Measurements from ENCODE around the gene TECPR1.
A peak's percentile ranks its signal among the peaks of the same experiment; 100 is the strongest.

TECPR1 gene

DNA sequence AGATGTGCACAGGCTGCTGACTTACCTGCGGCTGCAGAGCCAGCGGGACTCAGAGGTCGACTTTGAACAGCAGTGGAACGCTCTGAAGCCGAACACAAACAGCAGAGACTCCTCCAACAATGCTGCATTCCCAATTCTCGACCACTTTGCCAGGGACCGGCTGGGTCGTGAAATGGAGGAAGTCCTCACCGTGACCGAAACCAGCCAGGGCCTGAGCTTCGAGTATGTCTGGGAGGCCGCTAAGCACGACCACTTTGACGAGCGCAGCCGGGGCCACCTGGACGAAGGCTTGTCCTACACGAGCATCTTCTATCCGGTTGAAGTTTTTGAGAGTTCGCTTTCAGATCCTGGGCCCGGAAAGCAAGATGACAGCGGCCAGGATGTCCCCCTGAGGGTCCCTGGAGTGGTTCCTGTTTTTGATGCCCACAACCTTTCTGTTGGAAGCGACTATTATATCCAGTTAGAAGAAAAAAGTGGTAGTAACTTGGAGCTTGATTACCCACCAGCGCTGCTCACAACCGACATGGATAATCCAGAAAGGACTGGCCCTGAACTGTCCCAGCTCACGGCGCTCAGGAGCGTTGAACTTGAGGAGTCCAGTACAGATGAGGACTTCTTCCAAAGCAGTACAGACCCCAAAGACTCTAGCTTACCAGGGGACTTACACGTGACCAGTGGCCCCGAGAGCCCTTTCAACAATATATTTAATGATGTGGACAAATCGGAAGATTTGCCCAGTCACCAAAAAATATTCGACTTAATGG lies 60.2 kb downstream of the TECPR1 start:
- peaks cover 21% of the 10 kb centered on the region for H3K36me3 ChIP-seq (ENCODE audit: insufficient read depth, low read length)
- H3K4me1 ChIP-seq (ENCODE audit: control insufficient read depth, insufficient read depth, low read length), result peaks cover 14% of the 10 kb centered on the region
- no peak overlapping the region for H3K4me2 ChIP-seq (ENCODE audit: low read length)
- H3K27me3 ChIP-seq (ENCODE audit: control insufficient read depth, insufficient read depth, low read length), result no peaks in the 10 kb centered on the region
- H3K4me3 ChIP-seq (ENCODE audit: low read length), result no peak overlapping the region
- no peaks in the 10 kb centered on the region for H3K9me3 ChIP-seq (replicated peaks; ENCODE audit: low read length)
- H3K9ac ChIP-seq (ENCODE audit: low read depth, low read length), result no peak overlapping the region

- peaks cover 22% of the 10 kb centered on the region for H3K4me1 ChIP-seq (ENCODE audit: control insufficient read depth, insufficient read depth, low read length)
- no peaks in the 10 kb centered on the region for H3K9me3 ChIP-seq (replicated peaks; ENCODE audit: low read length)
- H3K27me3 ChIP-seq (ENCODE audit: control insufficient read depth, insufficient read depth, low read length), result no peaks in the 10 kb centered on the region
- peaks cover 21% of the 10 kb centered on the region for H3K36me3 ChIP-seq (ENCODE audit: insufficient read depth, low read length)
- no peak overlapping the region for H3K9ac ChIP-seq (ENCODE audit: low read depth, low read length)
- H3K4me3 ChIP-seq (ENCODE audit: low read length), result no peak overlapping the region
- H3K4me2 ChIP-seq (ENCODE audit: low read length), result no peak overlapping the region
These were observed 62.5 kb downstream of the TECPR1 start for GRCh38 chr7:98189559-98189958.

DNA sequence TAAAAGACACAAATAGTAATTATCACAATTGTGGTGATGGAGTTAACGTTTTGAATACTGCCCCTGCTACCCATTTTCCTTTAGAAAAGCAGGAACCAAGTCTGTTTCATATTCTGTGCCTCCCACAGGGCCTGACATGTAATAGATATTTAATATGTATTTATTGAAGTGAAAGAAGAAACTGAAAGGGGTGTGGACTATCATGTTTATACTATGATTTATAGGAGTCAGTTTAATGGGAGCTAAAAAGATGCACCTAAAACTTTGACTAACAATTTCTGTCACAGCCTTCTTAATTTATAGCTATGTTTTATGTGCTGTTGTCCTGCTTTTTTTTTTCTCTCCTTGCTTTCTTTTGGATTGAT lies 64.9 kb downstream of the TECPR1 start:
- Histone ChIP-seq H3K27me3 (ENCODE audit: control insufficient read depth, insufficient read depth, low read length) (no peaks in the 10 kb centered on the region), H3K4me1 (ENCODE audit: control insufficient read depth, insufficient read depth, low read length) (peaks cover 18% of the 10 kb centered on the region), H3K9me3 (replicated peaks; ENCODE audit: low read length) (no peaks in the 10 kb centered on the region), H3K36me3 (ENCODE audit: insufficient read depth, low read length) (peaks cover 6% of the 10 kb centered on the region), H3K4me2 (ENCODE audit: low read length) (peak overlapping the region; percentile 37), H3K4me3 (ENCODE audit: low read length) (no peak overlapping the region), H3K9ac (ENCODE audit: low read depth, low read length) (no peak overlapping the region)

- Histone ChIP-seq H3K4me1 (ENCODE audit: control insufficient read depth, insufficient read depth, low read length) (peaks cover 18% of the 10 kb centered on the region), H3K36me3 (ENCODE audit: insufficient read depth, low read length) (peaks cover 2% of the 10 kb centered on the region), H3K4me2 (ENCODE audit: low read length) (peak overlapping the region; percentile 47), H3K4me3 (ENCODE audit: low read length) (no peak overlapping the region), H3K9ac (ENCODE audit: low read depth, low read length) (peak overlapping the region; percentile 52), H3K9me3 (replicated peaks; ENCODE audit: low read length) (no peaks in the 10 kb centered on the region), H3K27me3 (ENCODE audit: control insufficient read depth, insufficient read depth, low read length) (no peaks in the 10 kb centered on the region)
These were observed 65.4 kb downstream of the TECPR1 start for GRCh38 chr7:98186452-98187137.

DNA sequence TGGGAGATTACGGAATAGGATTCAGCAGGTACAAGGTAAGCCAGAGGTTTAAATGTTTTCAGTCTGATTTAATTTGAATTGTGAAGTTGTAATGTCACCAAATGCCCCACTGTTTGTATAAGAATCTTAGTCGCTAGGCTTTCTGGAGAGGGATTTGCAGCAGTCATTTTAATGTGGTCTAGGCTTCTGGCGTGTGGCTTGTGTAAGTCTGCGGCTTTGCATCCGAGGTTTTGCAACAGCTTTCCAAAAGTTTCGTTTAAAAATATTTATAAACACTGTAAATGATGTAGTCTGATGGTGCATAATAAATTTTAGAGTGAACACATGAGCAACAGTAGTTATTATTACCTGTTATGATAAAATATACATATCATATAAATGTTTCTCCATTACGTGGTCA lies 66.9 kb downstream of the TECPR1 start:
- Histone ChIP-seq H3K9me3 (replicated peaks; ENCODE audit: low read length) (no peaks in the 10 kb centered on the region), H3K27me3 (ENCODE audit: control insufficient read depth, insufficient read depth, low read length) (no peaks in the 10 kb centered on the region), H3K9ac (ENCODE audit: low read depth, low read length) (no peak overlapping the region), H3K4me3 (ENCODE audit: low read length) (no peak overlapping the region), H3K4me1 (ENCODE audit: control insufficient read depth, insufficient read depth, low read length) (peaks cover 18% of the 10 kb centered on the region), H3K4me2 (ENCODE audit: low read length) (no peak overlapping the region), H3K36me3 (ENCODE audit: insufficient read depth, low read length) (no peaks in the 10 kb centered on the region)

DNA sequence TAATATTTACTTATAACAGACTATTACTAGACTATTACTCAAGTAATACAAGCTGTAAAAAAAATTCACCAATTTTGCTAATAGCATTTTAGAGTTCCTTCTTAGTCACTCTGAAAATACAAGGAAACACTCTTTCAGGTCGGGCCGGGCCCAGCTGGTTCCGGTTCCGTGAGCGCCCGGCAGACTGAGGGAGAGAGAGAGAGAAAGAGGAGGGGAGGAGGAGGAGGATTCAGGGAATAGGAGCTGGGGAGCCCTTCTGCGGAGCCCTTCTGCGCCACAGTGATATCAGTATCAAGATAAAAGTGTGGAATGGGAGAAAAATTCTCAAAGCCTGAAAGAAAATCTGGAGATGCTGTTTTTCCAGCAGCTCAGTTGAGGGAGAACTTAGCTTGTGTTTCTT lies 71.3 kb downstream of the TECPR1 start:
- Histone ChIP-seq H3K9ac (ENCODE audit: low read depth, low read length) (no peak overlapping the region), H3K4me1 (ENCODE audit: control insufficient read depth, insufficient read depth, low read length) (peaks cover 4% of the 10 kb centered on the region), H3K4me3 (ENCODE audit: low read length) (no peak overlapping the region), H3K27me3 (ENCODE audit: control insufficient read depth, insufficient read depth, low read length) (no peaks in the 10 kb centered on the region), H3K36me3 (ENCODE audit: insufficient read depth, low read length) (no peaks in the 10 kb centered on the region), H3K9me3 (replicated peaks; ENCODE audit: low read length) (no peaks in the 10 kb centered on the region), H3K4me2 (ENCODE audit: low read length) (no peak overlapping the region)

DNA sequence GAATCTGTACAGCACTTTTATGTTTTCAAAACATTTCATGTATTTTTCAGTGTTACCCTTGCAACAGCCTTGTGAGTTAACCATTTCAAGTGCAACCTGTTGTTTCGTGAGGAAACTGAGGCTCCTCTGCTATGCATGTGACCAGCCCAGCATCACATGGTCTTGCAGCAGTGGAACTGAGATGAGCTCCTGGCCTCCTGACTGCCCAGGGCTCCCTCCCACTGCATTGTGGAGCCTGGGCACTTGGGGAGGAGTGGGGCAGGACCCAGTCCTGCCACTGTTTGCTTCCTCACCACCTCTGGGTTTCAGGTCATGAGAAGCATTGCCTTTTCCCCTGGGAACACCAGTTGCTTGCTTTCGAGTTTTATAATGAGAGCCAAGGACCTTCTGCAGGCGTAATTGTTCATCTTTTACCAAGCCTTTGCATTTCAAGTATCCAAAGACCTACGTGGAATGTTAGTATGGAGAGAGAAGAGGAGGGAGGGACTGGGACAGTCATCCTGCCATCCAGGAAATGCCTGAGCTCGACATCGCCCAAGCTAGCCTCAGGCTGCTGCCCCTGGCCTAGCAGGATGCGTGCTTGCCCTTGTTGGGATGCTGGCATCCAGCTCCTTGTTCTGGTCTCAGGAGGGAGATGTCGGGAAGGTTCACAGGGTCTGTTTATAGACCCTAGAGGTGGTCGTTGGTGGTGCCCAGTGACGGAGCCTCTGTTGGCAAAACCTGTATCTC lies 73.1 kb downstream of the TECPR1 start:
- no peaks in the 10 kb centered on the region for H3K36me3 ChIP-seq (ENCODE audit: insufficient read depth, low read length)
- no peaks in the 10 kb centered on the region for H3K4me1 ChIP-seq (ENCODE audit: control insufficient read depth, insufficient read depth, low read length)
- no peak overlapping the region for H3K4me3 ChIP-seq (ENCODE audit: low read length)
- H3K9me3 ChIP-seq (replicated peaks; ENCODE audit: low read length), result no peaks in the 10 kb centered on the region
- H3K9ac ChIP-seq (ENCODE audit: low read depth, low read length), result no peak overlapping the region
- no peak overlapping the region for H3K4me2 ChIP-seq (ENCODE audit: low read length)
- no peaks in the 10 kb centered on the region for H3K27me3 ChIP-seq (ENCODE audit: control insufficient read depth, insufficient read depth, low read length)

DNA sequence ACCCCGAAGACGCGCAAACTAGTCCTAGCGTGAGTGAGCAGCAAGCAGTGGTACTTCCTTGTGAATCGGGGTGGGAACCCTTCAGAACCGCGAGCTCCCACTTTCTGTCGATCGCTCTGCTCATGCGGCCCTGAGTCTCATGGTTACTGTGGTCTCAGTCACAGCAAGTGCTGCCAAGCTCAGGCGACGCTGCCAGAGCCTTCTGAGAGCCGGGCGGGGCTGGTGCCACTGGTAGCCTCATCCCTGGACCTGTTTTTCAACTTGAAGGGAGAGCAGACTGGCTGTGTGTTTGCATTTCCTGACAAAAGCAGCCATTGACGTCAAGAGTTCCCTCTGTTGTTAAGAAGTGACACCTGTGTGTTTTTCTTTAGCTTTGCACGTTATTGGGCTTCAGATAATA lies 73.7 kb downstream of the TECPR1 start:
- no peaks in the 10 kb centered on the region for H3K27me3 ChIP-seq (ENCODE audit: control insufficient read depth, insufficient read depth, low read length)
- H3K4me1 ChIP-seq (ENCODE audit: control insufficient read depth, insufficient read depth, low read length), result no peaks in the 10 kb centered on the region
- H3K9me3 ChIP-seq (replicated peaks; ENCODE audit: low read length), result no peaks in the 10 kb centered on the region
- no peak overlapping the region for H3K4me3 ChIP-seq (ENCODE audit: low read length)
- no peak overlapping the region for H3K9ac ChIP-seq (ENCODE audit: low read depth, low read length)
- no peak overlapping the region for H3K4me2 ChIP-seq (ENCODE audit: low read length)
- H3K36me3 ChIP-seq (ENCODE audit: insufficient read depth, low read length), result no peaks in the 10 kb centered on the region

GRCh38 chr7:98177553-98177952 lies 74.5 kb downstream of the TECPR1 start:
- no peak overlapping the region for H3K4me2 ChIP-seq (ENCODE audit: low read length)
- H3K9ac ChIP-seq (ENCODE audit: low read depth, low read length), result no peak overlapping the region
- no peaks in the 10 kb centered on the region for H3K4me1 ChIP-seq (ENCODE audit: control insufficient read depth, insufficient read depth, low read length)
- H3K27me3 ChIP-seq (ENCODE audit: control insufficient read depth, insufficient read depth, low read length), result no peaks in the 10 kb centered on the region
- no peak overlapping the region for H3K4me3 ChIP-seq (ENCODE audit: low read length)
- H3K9me3 ChIP-seq (replicated peaks; ENCODE audit: low read length), result no peaks in the 10 kb centered on the region
- H3K36me3 ChIP-seq (ENCODE audit: insufficient read depth, low read length), result no peaks in the 10 kb centered on the region

DNA sequence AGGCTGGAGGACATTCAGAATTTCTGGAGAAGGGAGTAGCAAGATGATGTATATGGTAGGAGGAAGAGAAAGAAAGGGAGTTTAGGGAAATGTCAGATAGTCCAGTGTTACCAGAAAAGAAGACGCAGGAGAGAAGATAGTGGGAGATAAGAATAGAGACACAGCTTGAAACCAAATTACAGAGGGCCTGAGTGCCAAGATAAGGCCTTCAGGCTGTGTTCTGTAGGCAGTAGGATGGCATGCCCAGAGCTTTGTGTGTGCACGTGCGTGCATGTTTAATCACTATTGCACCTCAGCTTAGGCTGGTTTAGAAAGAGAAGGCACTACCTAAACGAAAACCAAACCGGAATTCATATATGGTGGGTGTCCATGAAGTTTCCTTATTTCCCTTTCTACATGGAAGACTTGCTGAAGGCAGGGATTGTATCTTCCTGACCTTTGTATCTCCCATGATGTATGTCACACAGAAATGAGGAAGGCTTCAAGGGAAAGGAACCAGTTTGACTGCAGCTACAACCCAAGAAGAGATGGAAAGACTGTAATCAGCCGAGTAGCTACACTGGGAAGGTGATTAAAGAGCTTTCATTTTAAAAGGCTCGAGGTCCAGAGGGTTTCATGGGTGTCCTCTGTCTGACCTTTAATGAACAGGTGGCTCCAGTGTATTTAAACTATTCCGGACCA lies 76.6 kb downstream of the TECPR1 start:
- Histone ChIP-seq H3K27me3 (ENCODE audit: control insufficient read depth, insufficient read depth, low read length) (no peaks in the 10 kb centered on the region), H3K9me3 (replicated peaks; ENCODE audit: low read length) (no peaks in the 10 kb centered on the region), H3K36me3 (ENCODE audit: insufficient read depth, low read length) (no peaks in the 10 kb centered on the region), H3K9ac (ENCODE audit: low read depth, low read length) (no peak overlapping the region), H3K4me2 (ENCODE audit: low read length) (no peak overlapping the region), H3K4me1 (ENCODE audit: control insufficient read depth, insufficient read depth, low read length) (no peaks in the 10 kb centered on the region), H3K4me3 (ENCODE audit: low read length) (no peak overlapping the region)

All from skeletal muscle satellite cell (primary cell).